ENCODE data around the gene PDCL2. TPM values are rescaled to one million over a fixed set of nuclear protein-coding genes. Genes with fewer than 3 reads are reported as not detected.

The PDCL2 gene
- total RNA-seq, 2 donors from 2014 or later = not detected

GRCh38 chr4:55540271-55540670, 51.8 kb downstream of the PDCL2 start:
- Histone ChIP-seq H3K27ac (no peak overlapping the region), H3K9me3 (no peaks in the 10 kb centered on the region), H3K36me3 (no peaks in the 10 kb centered on the region), H3K4me1 (ENCODE audit: control insufficient read depth in 1 of 2, low read depth in 2 of 2) (peaks cover 2 to 13% of the 10 kb centered on the region in 2 donors), H3K4me3 (no peak overlapping the region), H3K27me3 (replicated peaks; ENCODE audit: insufficient read depth) (no peaks in the 10 kb centered on the region)
- ATAC-seq (ENCODE audit: insufficient number of reproducible peaks, low FRiP score, low read depth) = no peak
- no peak for DNase-seq (ENCODE audit: low spot score)
- TF ChIP-seq, protein P1, sequence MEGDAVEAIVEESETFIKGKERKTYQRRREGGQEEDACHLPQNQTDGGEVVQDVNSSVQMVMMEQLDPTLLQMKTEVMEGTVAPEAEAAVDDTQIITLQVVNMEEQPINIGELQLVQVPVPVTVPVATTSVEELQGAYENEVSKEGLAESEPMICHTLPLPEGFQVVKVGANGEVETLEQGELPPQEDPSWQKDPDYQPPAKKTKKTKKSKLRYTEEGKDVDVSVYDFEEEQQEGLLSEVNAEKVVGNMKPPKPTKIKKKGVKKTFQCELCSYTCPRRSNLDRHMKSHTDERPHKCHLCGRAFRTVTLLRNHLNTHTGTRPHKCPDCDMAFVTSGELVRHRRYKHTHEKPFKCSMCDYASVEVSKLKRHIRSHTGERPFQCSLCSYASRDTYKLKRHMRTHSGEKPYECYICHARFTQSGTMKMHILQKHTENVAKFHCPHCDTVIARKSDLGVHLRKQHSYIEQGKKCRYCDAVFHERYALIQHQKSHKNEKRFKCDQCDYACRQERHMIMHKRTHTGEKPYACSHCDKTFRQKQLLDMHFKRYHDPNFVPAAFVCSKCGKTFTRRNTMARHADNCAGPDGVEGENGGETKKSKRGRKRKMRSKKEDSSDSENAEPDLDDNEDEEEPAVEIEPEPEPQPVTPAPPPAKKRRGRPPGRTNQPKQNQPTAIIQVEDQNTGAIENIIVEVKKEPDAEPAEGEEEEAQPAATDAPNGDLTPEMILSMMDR (IDR thresholded peaks at IDR 0.05) = no peak

- no peak for ATAC-seq (ENCODE audit: insufficient number of reproducible peaks, low FRiP score, low read depth)
- no peak overlapping the region for H3K27ac ChIP-seq
- H3K36me3 ChIP-seq = no peaks in the 10 kb centered on the region
- H3K27me3 ChIP-seq (replicated peaks; ENCODE audit: insufficient read depth) = no peaks in the 10 kb centered on the region
- no peak for DNase-seq (ENCODE audit: low spot score)
- TF ChIP-seq, protein P1 (IDR thresholded peaks at IDR 0.05) = no peak
- no peaks in the 10 kb centered on the region for H3K9me3 ChIP-seq
- peaks cover under 1 to 7% of the 10 kb centered on the region in 2 donors for H3K4me1 ChIP-seq (ENCODE audit: control insufficient read depth in 1 of 2, low read depth in 2 of 2)
- no peak overlapping the region for H3K4me3 ChIP-seq
Observed at GRCh38 chr4:55539658-55540057, 52.4 kb downstream of the PDCL2 start.

GRCh38 chr4:55538531-55538930, 53.5 kb downstream of the PDCL2 start:
- no peaks in the 10 kb centered on the region for H3K4me1 ChIP-seq (ENCODE audit: control insufficient read depth in 1 of 2, low read depth in 2 of 2)
- no peaks in the 10 kb centered on the region for H3K27me3 ChIP-seq (replicated peaks; ENCODE audit: insufficient read depth)
- TF ChIP-seq, protein P1 (IDR thresholded peaks at IDR 0.05) = no peak
- no peaks in the 10 kb centered on the region for H3K36me3 ChIP-seq
- no peak for ATAC-seq (ENCODE audit: insufficient number of reproducible peaks, low FRiP score, low read depth)
- no peak overlapping the region for H3K4me3 ChIP-seq
- no peaks in the 10 kb centered on the region for H3K9me3 ChIP-seq
- no peak for DNase-seq (ENCODE audit: low spot score)
- H3K27ac ChIP-seq = no peak overlapping the region

DNA sequence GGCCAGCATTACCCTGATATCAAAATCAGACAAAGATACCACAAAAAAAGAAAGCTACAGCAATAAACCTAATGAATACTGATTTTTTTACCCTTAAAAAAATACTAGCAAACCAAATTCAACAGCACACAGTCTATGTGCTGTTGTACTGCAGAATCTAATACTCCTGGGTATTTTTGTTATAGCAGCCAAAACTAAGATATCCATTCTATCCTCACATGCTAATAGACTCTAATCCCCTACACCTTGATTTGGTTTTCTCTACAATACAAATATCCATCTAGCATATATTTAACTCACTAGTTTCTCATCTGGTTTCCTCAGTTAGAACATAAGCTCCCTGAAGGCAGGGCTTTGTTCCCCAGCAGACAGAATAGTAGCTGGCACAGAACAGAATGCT, 57.7 kb downstream of the PDCL2 start:
- no peak for ATAC-seq (ENCODE audit: insufficient number of reproducible peaks, low FRiP score, low read depth)
- H3K4me1 ChIP-seq (ENCODE audit: control insufficient read depth in 1 of 2, low read depth in 2 of 2) = no peaks in the 10 kb centered on the region
- TF ChIP-seq, protein P1 (IDR thresholded peaks at IDR 0.05) = no peak
- no peak overlapping the region for H3K27ac ChIP-seq
- H3K4me3 ChIP-seq = no peak overlapping the region
- H3K36me3 ChIP-seq = peaks cover 2% of the 10 kb centered on the region
- DNase-seq (ENCODE audit: low spot score) = no peak
- H3K27me3 ChIP-seq (replicated peaks; ENCODE audit: insufficient read depth) = no peaks in the 10 kb centered on the region
- H3K9me3 ChIP-seq = no peaks in the 10 kb centered on the region

- H3K9me3 ChIP-seq = no peaks in the 10 kb centered on the region
- H3K4me1 ChIP-seq (ENCODE audit: control insufficient read depth in 1 of 2, low read depth in 2 of 2) = no peaks in the 10 kb centered on the region
- no peak for DNase-seq (ENCODE audit: low spot score)
- TF ChIP-seq, protein P1 (IDR thresholded peaks at IDR 0.05) = no peak
- peaks cover 2% of the 10 kb centered on the region for H3K36me3 ChIP-seq
- no peaks in the 10 kb centered on the region for H3K27me3 ChIP-seq (replicated peaks; ENCODE audit: insufficient read depth)
- H3K4me3 ChIP-seq = no peak overlapping the region
- ATAC-seq (ENCODE audit: insufficient number of reproducible peaks, low FRiP score, low read depth) = no peak
- H3K27ac ChIP-seq = no peak overlapping the region
Observed at GRCh38 chr4:55530691-55531090, 61.4 kb downstream of the PDCL2 start.
